CD4-positive, alpha-beta T cell (primary cell): Measurements from ENCODE around the gene RAPGEF5. TPM values are rescaled to one million over a fixed set of nuclear protein-coding genes. Genes with fewer than 3 reads are reported as not detected.

Experiments used
- ATAC-seq: fragments of 200-7000 bp; cut with Tn5 transposase; one replicate; pipeline ENCODE4 v1.10.0; 2022; ENCODE audit warnings: mild to moderate bottlenecking; ENCODE audit not compliant: poor library complexity
- CTCF ChIA-PET: fragments of 350-600 bp; sonication (Branson Sonifier 250); formaldehyde crosslinking; loops from one replicate; lab custom pipeline; 2021; ENCODE audit warnings: antibody characterized with exemption, inconsistent platforms; lab: Charles Lee
- POLR2A ChIA-PET: fragments of 350-600 bp; sonication (Branson Sonifier 250); formaldehyde crosslinking; loops from one replicate; lab custom pipeline; 2021; ENCODE audit warnings: antibody characterized with exemption, inconsistent platforms; lab: Charles Lee
- DNase-seq, 14 experiments: peaks; one replicate each; pipeline ENCODE4 v3.0.0-alpha.2; 2013 to 2020; ENCODE audit warnings: mixed read lengths in 2 of 14
- H3K27ac ChIP-seq, 2 donors: one replicate each; pipeline versions ENCODE4 v1.5.1 to v1.7.0; 2013; ENCODE audit warnings: low read length in 2 of 2, low read depth in 1 of 2, mild to moderate bottlenecking in 1 of 2
- H3K27me3 ChIP-seq, 2 experiments: 1 replicate in 1 of 2; 2 replicates in 1 of 2; pipeline versions ENCODE4 v1.6.1 to v1.7.0; 2013; ENCODE audit warnings: low read length in 2 of 2, control low read depth in 1 of 2, mild to moderate bottlenecking in 1 of 2, moderate library complexity in 1 of 2; ENCODE audit not compliant: insufficient read depth in 2 of 2, control insufficient read depth in 1 of 2
- H3K36me3 ChIP-seq: one replicate; pipeline ENCODE4 v1.6.1; 2013; ENCODE audit warnings: low read length, control low read depth; ENCODE audit not compliant: insufficient read depth
- H3K4me1 ChIP-seq: one replicate; pipeline ENCODE4 v1.6.1; 2013; ENCODE audit warnings: low read length, control low read depth; ENCODE audit not compliant: insufficient read depth
- H3K4me3 ChIP-seq: one replicate; pipeline ENCODE4 v1.5.1; 2013; ENCODE audit warnings: mild to moderate bottlenecking, low read length, moderate library complexity
- H3K9me3 ChIP-seq, 2 experiments: 1 replicate in 1 of 2; 2 replicates in 1 of 2; pipeline versions ENCODE4 v1.6.1 to v1.7.0; 2013; ENCODE audit warnings: low read length in 2 of 2, mild to moderate bottlenecking in 2 of 2, control low read depth in 1 of 2, moderate library complexity in 1 of 2; ENCODE audit not compliant: control insufficient read depth in 1 of 2, insufficient read depth in 1 of 2
- H3K27ac Mint-ChIP-seq: one replicate; pipeline ENCODE4 v1.8.0; 2020; ENCODE audit warnings: mixed read lengths
- H3K27me3 Mint-ChIP-seq: one replicate; pipeline ENCODE4 v1.8.0; 2021; ENCODE audit warnings: mixed read lengths
- H3K36me3 Mint-ChIP-seq: one replicate; pipeline ENCODE4 v1.8.0; 2021; ENCODE audit warnings: low read depth, mixed read lengths
- H3K4me1 Mint-ChIP-seq: one replicate; pipeline ENCODE4 v1.8.0; 2021; ENCODE audit warnings: low read depth, mixed read lengths
- H3K4me3 Mint-ChIP-seq: one replicate; pipeline ENCODE4 v1.8.0; 2020; ENCODE audit warnings: mild to moderate bottlenecking, mixed read lengths
- H3K9me3 Mint-ChIP-seq: one replicate; pipeline ENCODE4 v1.8.0; 2020; ENCODE audit warnings: mixed read lengths
- intact Hi-C, 2 experiments: fragments of 100-400 bp; cut with DNase I in 1 of 2; cut with micrococcal nuclease in 1 of 2; formaldehyde crosslinking; loops; one replicate each; pipeline versions ENCODE4 v1.15.1 to v1.9.0; 2023 to 2025; cut with DNase I, micrococcal nuclease
- total RNA-seq, 174 experiments: library from RNA in 2 of 174; stranded (reverse) in 2 of 174; gene quantifications; one replicate each; pipeline ENCODE4 v1.2.3 and lab custom pipeline; 2021 to 2026
- TF ChIP-seq, protein P1 (sequence below): fragments of 200-600 bp; IDR thresholded peaks from one replicate; pipeline ENCODE4 v1.8.0; 2022; ENCODE audit warnings: antibody characterized with exemption, mild to moderate bottlenecking

Gene RAPGEF5
- total RNA-seq, 2 experiments from 2014 or later, result 0.17 TPM; not detected in 1

DNA sequence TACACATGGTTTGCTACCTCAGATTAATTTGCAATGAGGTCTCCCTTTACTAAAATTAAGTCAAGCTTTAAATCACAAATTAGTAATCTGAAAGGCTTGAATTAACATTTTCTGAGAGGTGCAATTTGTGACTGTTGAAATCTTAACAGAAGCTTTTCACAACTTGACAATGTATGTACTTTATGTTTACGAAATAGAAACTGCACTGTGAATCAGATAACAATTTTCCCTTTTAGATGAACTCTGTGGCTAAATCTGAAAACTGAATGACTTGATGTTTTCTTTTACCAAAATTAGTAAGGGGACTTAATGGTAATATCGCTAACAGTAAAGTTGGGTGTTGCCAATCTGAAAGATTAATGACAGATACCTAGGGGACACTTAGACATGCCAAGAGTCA is 197.6 kb downstream of the RAPGEF5 start:
- H3K4me3 Mint-ChIP-seq, result no peak overlapping the region
- ChIA-PET POLR2A (no interaction called here), CTCF (interaction anchor here (2.4 kb wide), 1 partner anchor 9 kb away, joined by 8 read pairs; no protein-coding TSS in a partner anchor)
- TF ChIP-seq, protein P1, sequence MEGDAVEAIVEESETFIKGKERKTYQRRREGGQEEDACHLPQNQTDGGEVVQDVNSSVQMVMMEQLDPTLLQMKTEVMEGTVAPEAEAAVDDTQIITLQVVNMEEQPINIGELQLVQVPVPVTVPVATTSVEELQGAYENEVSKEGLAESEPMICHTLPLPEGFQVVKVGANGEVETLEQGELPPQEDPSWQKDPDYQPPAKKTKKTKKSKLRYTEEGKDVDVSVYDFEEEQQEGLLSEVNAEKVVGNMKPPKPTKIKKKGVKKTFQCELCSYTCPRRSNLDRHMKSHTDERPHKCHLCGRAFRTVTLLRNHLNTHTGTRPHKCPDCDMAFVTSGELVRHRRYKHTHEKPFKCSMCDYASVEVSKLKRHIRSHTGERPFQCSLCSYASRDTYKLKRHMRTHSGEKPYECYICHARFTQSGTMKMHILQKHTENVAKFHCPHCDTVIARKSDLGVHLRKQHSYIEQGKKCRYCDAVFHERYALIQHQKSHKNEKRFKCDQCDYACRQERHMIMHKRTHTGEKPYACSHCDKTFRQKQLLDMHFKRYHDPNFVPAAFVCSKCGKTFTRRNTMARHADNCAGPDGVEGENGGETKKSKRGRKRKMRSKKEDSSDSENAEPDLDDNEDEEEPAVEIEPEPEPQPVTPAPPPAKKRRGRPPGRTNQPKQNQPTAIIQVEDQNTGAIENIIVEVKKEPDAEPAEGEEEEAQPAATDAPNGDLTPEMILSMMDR, result no peak
- H3K36me3 Mint-ChIP-seq, result no peaks in the 10 kb centered on the region
- H3K27ac ChIP-seq, result no peak overlapping the region
- no peaks in the 10 kb centered on the region for H3K9me3 Mint-ChIP-seq
- intact Hi-C loops, result no loop called here
- H3K9me3 ChIP-seq, result no peaks in the 10 kb centered on the region
- H3K4me1 ChIP-seq, result no peaks in the 10 kb centered on the region
- DNase-seq, result no peak
- no peaks in the 10 kb centered on the region for H3K36me3 ChIP-seq
- H3K4me3 ChIP-seq, result no peak overlapping the region
- no peaks in the 10 kb centered on the region for H3K27me3 ChIP-seq
- H3K4me1 Mint-ChIP-seq, result no peaks in the 10 kb centered on the region
- H3K27me3 Mint-ChIP-seq, result peaks cover 11% of the 10 kb centered on the region
- H3K27ac Mint-ChIP-seq, result no peak overlapping the region
- ATAC-seq, result no peak

DNA sequence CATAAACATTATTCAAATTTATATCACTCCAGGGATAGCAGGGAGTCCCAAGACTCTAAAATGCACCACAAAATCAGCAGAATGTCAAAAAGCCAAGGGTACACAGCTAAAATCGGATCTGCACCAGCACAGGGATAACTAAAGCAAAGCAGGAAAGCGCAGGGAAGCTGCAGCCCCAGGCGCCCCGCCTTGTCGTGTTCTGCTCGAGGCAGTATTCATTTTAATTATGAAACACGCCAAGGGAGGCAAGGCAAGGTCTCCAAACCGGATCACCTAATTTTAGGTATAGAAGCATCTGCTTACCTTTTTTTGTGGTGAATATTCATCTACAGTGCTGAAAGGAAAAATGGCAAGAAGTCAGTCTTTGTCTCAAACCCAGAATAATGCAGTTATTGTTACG is 199.4 kb downstream of the RAPGEF5 start:
- Mint-ChIP-seq H3K9me3 (no peaks in the 10 kb centered on the region), H3K36me3 (no peaks in the 10 kb centered on the region)
- ATAC-seq, result no peak

DNA sequence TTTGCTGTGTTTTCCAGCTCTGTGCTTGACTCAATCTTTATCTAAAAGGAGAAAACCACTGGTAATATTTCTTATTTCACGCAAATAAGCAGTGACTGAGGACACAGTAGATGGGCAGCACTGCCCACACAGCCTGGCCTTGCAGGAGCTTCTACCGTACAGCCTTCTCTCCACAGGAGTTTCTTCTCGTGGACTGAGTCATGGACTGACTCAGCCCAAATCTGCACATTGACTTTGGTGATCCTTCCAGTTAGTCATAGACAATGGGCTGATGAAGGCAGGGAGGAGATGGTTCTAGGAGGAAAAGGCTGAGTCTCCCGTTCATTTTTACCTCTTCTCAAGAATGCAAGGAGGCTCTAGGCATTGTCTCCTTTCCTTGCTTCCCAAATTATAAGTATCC is 200.7 kb downstream of the RAPGEF5 start:
- H3K27me3 Mint-ChIP-seq, result peaks cover 11% of the 10 kb centered on the region
- no peaks in the 10 kb centered on the region for H3K36me3 Mint-ChIP-seq
- no peaks in the 10 kb centered on the region for H3K36me3 ChIP-seq
- intact Hi-C loops, result no loop called here
- H3K4me3 Mint-ChIP-seq, result no peak overlapping the region
- ATAC-seq (no peak), DNase-seq (no peak)
- no peak overlapping the region for H3K27ac Mint-ChIP-seq
- CTCF ChIA-PET, result no interaction called here
- POLR2A ChIA-PET, result no interaction called here
- H3K4me3 ChIP-seq, result no peak overlapping the region
- H3K27ac ChIP-seq, result no peak overlapping the region
- no peaks in the 10 kb centered on the region for H3K4me1 ChIP-seq
- no peaks in the 10 kb centered on the region for H3K4me1 Mint-ChIP-seq
- no peaks in the 10 kb centered on the region for H3K9me3 ChIP-seq
- H3K9me3 Mint-ChIP-seq, result no peaks in the 10 kb centered on the region
- H3K27me3 ChIP-seq, result no peaks in the 10 kb centered on the region
- TF ChIP-seq, protein P1, result no peak

More for the DNA sequence above, 199.4 kb downstream of the RAPGEF5 start:
- ChIA-PET POLR2A (no interaction called here), CTCF (interaction anchor here (2.4 kb wide), 1 partner anchor 11 kb away, joined by 8 read pairs; no protein-coding TSS in a partner anchor)
- H3K4me3 ChIP-seq, result no peak overlapping the region
- H3K9me3 ChIP-seq, result no peaks in the 10 kb centered on the region
- H3K4me1 ChIP-seq, result no peaks in the 10 kb centered on the region
- H3K27me3 ChIP-seq, result no peaks in the 10 kb centered on the region
- TF ChIP-seq, protein P1, result no peak
- no peaks in the 10 kb centered on the region for H3K36me3 ChIP-seq
- no peak for DNase-seq
- intact Hi-C loops, result no loop called here
- no peak overlapping the region for H3K27ac ChIP-seq
- Mint-ChIP-seq H3K27me3 (peaks cover 11% of the 10 kb centered on the region), H3K27ac (no peak overlapping the region), H3K4me3 (no peak overlapping the region), H3K4me1 (no peaks in the 10 kb centered on the region)
